ENCODE data around the gene CC2D2A. TPM values are rescaled to one million over a fixed set of nuclear protein-coding genes. Genes with fewer than 3 reads are reported as not detected.

Gene CC2D2A
- total and polyA plus RNA-seq, 10 of the 15 experiments (the other 5 are each of a cell fraction or from before 2014, with no cell fraction given) = 0.04 to 1.1 (median 0.26) TPM

- in situ Hi-C loops (cut with MboI) (no loop called here), intact Hi-C loops (cut with micrococcal nuclease; ENCODE audit: unreplicated experiment) (no loop called here)
- Histone ChIP-seq H3K4me3 (no peak overlapping the region), H3K9me3 (replicated peaks; ENCODE audit: control insufficient read depth, insufficient read depth, low read length) (no peaks in the 10 kb centered on the region), H3K4me2 (ENCODE audit: control insufficient read depth, insufficient read depth) (no peak overlapping the region), H3K9ac (ENCODE audit: control insufficient read depth, insufficient read depth, low read length) (no peak overlapping the region), H2AFZ (ENCODE audit: control insufficient read depth, low read depth, low read length) (no peak overlapping the region), H3K27ac (ENCODE audit: control insufficient read depth, insufficient read depth) (no peak overlapping the region), H3K36me3 (ENCODE audit: control insufficient read depth in 2 of 2, insufficient read depth in 2 of 2, low read length in 1 of 2) (no peaks in the 10 kb centered on the region), H3K27me3 (replicated peaks in 1 of 2; ENCODE audit: control insufficient read depth in 2 of 2, insufficient read depth in 2 of 2, low read length in 1 of 2) (no peaks in the 10 kb centered on the region), H4K20me1 (ENCODE audit: control insufficient read depth, insufficient read depth) (no peaks in the 10 kb centered on the region), H3K79me2 (ENCODE audit: control insufficient read depth, insufficient read depth, low read length) (no peaks in the 10 kb centered on the region), H3K4me1 (ENCODE audit: control insufficient read depth, insufficient read depth, low read length) (no peaks in the 10 kb centered on the region)
- ATAC-seq (no peak), FAIRE-seq (no peak), DNase-seq (ENCODE audit: low read depth, low spot score) (no peak)
- SMC1A ChIA-PET (ENCODE audit: uncharacterized antibody, unreplicated experiment) = no interaction called here
- POLR2A ChIA-PET = no interaction called here
- TF ChIP-seq SUPT20H (IDR thresholded peaks at IDR 0.05; ENCODE audit: borderline replicate concordance, control insufficient read depth, low read depth, low read length) (no peak), BACH1 (IDR thresholded peaks at IDR 0.05; ENCODE audit: borderline replicate concordance) (no peak), BCL11A (IDR thresholded peaks at IDR 0.05; ENCODE audit: low read depth, low read length) (no peak), NR2C2 (IDR thresholded peaks at IDR 0.05; ENCODE audit: borderline replicate concordance, control insufficient read depth, insufficient read length, low read depth) (no peak), TARDBP (IDR thresholded peaks at IDR 0.05; ENCODE audit: borderline replicate concordance) (no peak), JUNB (IDR thresholded peaks at IDR 0.05) (no peak), ZNF24 (IDR thresholded peaks at IDR 0.05) (no peak), ATF7 (IDR thresholded peaks at IDR 0.05; ENCODE audit: low read depth) (no peak), MYB (IDR thresholded peaks at IDR 0.05; ENCODE audit: borderline replicate concordance, low read depth, low read length) (no peak), CHD2 (IDR thresholded peaks at IDR 0.05; ENCODE audit: borderline replicate concordance, low read depth, low read length) (no peak), CREB1 (IDR thresholded peaks at IDR 0.05; ENCODE audit: low read depth) (no peak), FOXM1 (IDR thresholded peaks at IDR 0.05; ENCODE audit: low read depth, low read length) (no peak), MAX (IDR thresholded peaks at IDR 0.05; ENCODE audit: low read depth, low read length) (no peak), MYC (IDR thresholded peaks at IDR 0.05; ENCODE audit: insufficient read depth, insufficient read length, insufficient replicate concordance, low read length, severe bottlenecking) (no peak), SRF (IDR thresholded peaks at IDR 0.05; ENCODE audit: low read depth in 2 of 2, low read length in 2 of 2) (no peak)
- TF ChIP-seq, protein P1, sequence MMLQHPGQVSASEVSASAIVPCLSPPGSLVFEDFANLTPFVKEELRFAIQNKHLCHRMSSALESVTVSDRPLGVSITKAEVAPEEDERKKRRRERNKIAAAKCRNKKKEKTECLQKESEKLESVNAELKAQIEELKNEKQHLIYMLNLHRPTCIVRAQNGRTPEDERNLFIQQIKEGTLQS (IDR thresholded peaks at IDR 0.05; ENCODE audit: borderline replicate concordance, extremely low read depth, low read depth, low read length) = no peak
- TF ChIP-seq, protein P2, sequence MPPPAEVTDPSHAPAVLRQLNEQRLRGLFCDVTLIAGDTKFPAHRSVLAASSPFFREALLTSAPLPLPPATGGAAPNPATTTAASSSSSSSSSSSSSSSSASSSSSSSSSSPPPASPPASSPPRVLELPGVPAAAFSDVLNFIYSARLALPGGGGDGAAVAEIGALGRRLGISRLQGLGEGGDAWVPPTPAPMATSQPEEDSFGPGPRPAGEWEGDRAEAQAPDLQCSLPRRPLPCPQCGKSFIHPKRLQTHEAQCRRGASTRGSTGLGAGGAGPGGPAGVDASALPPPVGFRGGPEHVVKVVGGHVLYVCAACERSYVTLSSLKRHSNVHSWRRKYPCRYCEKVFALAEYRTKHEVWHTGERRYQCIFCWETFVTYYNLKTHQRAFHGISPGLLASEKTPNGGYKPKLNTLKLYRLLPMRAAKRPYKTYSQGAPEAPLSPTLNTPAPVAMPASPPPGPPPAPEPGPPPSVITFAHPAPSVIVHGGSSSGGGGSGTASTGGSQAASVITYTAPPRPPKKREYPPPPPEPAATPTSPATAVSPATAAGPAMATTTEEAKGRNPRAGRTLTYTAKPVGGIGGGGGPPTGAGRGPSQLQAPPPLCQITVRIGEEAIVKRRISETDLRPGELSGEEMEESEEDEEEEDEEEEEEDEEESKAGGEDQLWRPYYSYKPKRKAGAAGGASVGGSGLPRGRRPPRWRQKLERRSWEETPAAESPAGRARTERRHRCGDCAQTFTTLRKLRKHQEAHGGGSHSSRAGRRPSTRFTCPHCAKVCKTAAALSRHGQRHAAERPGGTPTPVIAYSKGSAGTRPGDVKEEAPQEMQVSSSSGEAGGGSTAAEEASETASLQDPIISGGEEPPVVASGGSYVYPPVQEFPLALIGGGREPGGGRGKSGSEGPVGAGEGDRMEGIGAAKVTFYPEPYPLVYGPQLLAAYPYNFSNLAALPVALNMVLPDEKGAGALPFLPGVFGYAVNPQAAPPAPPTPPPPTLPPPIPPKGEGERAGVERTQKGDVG (CRISPR knock-in tag; IDR thresholded peaks at IDR 0.05) = no peak
- TF ChIP-seq, protein P3, sequence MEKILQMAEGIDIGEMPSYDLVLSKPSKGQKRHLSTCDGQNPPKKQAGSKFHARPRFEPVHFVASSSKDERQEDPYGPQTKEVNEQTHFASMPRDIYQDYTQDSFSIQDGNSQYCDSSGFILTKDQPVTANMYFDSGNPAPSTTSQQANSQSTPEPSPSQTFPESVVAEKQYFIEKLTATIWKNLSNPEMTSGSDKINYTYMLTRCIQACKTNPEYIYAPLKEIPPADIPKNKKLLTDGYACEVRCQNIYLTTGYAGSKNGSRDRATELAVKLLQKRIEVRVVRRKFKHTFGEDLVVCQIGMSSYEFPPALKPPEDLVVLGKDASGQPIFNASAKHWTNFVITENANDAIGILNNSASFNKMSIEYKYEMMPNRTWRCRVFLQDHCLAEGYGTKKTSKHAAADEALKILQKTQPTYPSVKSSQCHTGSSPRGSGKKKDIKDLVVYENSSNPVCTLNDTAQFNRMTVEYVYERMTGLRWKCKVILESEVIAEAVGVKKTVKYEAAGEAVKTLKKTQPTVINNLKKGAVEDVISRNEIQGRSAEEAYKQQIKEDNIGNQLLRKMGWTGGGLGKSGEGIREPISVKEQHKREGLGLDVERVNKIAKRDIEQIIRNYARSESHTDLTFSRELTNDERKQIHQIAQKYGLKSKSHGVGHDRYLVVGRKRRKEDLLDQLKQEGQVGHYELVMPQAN (conservative IDR thresholded peaks at IDR 0.05) = no peak
- CTCF ChIA-PET = no interaction called here
- BruUV-seq (replicated peaks) = no TSS peak
- RAD21 ChIA-PET (ENCODE audit: unreplicated experiment) = no interaction called here
- whole genome bisulfite sequencing (ENCODE audit: insufficient coverage, insufficient replicate concordance, low lambda C conversion rate, missing lambda C conversion rate) = 72% methylated on average over 7 of the region's 7 CpGs
Observed at GRCh38 chr4:15542760-15543159, 73.1 kb downstream of the CC2D2A start.

All from GM12878 (cell line).